ENCODE data around the gene PIK3R2.

The PIK3R2 gene

DNA sequence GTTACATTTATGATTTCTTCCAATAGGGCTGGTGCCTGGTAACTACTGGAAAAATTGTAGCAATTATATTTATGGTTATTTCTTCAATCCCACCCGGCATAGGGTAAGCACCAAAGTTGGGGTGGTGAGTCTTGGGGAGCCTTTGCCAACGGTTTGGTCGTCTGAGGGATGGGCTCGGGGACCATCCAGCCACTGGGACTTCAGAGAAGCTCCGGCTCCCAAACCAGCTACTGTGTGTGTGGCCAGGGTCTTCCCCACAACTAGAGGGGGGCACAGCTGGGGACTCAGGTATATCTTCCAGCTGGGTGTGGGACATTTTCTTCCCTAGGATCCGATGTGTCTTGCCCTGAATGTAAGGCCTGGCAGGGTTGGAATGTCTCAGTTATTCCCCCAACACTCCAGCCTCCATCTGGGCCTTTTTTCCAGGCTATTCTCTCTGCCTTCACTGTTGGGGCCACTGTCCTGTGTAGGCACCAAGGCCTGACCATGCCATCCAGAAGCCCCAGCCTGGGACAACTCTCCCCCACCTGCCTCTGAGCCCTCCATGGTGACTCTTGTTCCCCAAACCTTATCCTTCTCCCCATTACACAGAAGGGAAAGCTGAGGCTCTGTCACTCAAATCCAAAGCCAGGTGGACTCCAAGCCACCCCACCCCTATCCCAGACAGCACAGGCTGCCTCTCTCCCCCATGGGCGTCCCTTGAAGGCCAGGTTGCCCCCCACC, 19.5 kb downstream of the PIK3R2 start:
- TF ChIP-seq, protein P1, sequence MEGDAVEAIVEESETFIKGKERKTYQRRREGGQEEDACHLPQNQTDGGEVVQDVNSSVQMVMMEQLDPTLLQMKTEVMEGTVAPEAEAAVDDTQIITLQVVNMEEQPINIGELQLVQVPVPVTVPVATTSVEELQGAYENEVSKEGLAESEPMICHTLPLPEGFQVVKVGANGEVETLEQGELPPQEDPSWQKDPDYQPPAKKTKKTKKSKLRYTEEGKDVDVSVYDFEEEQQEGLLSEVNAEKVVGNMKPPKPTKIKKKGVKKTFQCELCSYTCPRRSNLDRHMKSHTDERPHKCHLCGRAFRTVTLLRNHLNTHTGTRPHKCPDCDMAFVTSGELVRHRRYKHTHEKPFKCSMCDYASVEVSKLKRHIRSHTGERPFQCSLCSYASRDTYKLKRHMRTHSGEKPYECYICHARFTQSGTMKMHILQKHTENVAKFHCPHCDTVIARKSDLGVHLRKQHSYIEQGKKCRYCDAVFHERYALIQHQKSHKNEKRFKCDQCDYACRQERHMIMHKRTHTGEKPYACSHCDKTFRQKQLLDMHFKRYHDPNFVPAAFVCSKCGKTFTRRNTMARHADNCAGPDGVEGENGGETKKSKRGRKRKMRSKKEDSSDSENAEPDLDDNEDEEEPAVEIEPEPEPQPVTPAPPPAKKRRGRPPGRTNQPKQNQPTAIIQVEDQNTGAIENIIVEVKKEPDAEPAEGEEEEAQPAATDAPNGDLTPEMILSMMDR (IDR thresholded peaks at IDR 0.05) = no peak

DNA sequence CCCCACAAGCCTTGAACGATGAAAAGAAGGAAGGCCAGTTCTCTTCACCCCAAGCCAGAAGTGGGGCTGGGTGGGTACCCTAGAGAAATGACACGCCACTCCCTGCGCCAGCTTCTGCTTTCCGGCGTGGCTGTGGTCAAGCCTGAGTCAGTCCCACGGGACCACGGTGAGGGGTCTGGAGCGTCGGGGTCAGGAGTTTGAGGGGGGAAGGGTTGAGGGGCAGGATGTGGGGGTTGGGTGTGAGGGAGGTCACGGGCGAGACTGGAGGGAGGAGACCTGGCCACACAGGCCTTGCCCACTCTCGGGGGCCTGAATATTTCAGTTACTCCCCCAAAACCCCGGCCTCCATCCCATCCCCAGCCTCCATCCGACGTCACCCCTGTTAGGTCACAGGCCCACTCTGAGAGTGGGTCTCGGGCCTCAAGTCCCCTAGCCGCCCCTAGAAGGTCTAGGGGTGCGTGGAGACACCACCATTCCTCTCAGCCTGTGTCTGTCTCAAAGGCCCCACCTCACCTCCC, 20.1 kb downstream of the PIK3R2 start:
- TF ChIP-seq, protein P1 (IDR thresholded peaks at IDR 0.05) = no peak

- TF ChIP-seq, protein P1 (IDR thresholded peaks at IDR 0.05) = no peak
Measured at GRCh38 chr19:18173572-18174288, 20.8 kb downstream of the PIK3R2 start, which contains the start of gene IFI30. Gene IFI30, plus strand, starts transcription at chr19:18173813. Its CDS starts 29 bp downstream, at chr19:18173842.

GRCh38 chr19:18174983-18175382, 22.0 kb downstream of the PIK3R2 start:
- TF ChIP-seq, protein P1 (IDR thresholded peaks at IDR 0.05) = no peak

GRCh38 chr19:18176367-18177310, 23.7 kb downstream of the PIK3R2 start:
- TF ChIP-seq, protein P1 (IDR thresholded peaks at IDR 0.05) = no peak

- TF ChIP-seq, protein P1 (IDR thresholded peaks at IDR 0.05) = no peak
Measured at GRCh38 chr19:18179957-18180356, 27.0 kb downstream of the PIK3R2 start.

DNA sequence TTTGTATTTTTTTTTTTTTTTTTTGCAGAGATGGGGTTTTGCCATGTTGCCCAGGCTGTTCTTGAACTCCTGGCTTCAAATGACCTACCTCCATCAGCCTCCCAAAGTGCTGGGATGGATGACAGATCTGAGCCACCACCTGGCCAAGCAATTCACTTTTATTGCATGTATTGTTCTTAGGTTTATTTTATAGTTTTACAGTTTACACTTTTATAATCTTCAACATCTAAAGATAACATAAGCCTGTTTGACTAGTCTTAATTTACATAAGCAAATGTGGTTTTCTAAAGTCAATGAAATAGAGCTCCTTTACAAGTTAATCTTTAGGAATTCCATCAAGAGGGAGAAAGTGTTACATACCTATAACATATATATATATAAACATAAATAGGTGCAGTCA, 30.6 kb downstream of the PIK3R2 start:
- TF ChIP-seq, protein P1 (IDR thresholded peaks at IDR 0.05) = no peak
